ENCODE measurements around the gene MUSTN1. TPM values are rescaled to one million over a fixed set of nuclear protein-coding genes. Genes with fewer than 3 reads are reported as not detected.

MUSTN1 gene
- total RNA-seq, 2 donors from 2014 or later = 3.2 to 4.2 TPM

GRCh38 chr3:52835766-52836470, 1.1 kb upstream of the MUSTN1 start:
- H3K4me1 ChIP-seq (ENCODE audit: control insufficient read depth, insufficient read depth, low read length) = peaks cover 10% of the 10 kb centered on the region
- H3K4me3 ChIP-seq (ENCODE audit: low read length) = no peak overlapping the region
- H3K36me3 Mint-ChIP-seq (ENCODE audit: low read depth) = peaks cover 4% of the 10 kb centered on the region
- no peak overlapping the region for H3K4me3 Mint-ChIP-seq
- no peak for DNase-seq
- H3K9ac ChIP-seq (ENCODE audit: extremely low read depth, low read length, poor library complexity, severe bottlenecking) = peak overlapping the region; percentile 15
- H3K27me3 ChIP-seq (ENCODE audit: control insufficient read depth, insufficient read depth, low read length, poor library complexity, severe bottlenecking) = no peaks in the 10 kb centered on the region
- TF ChIP-seq CTCF (conservative IDR thresholded peaks at IDR 0.05) = no peak
- no peaks in the 10 kb centered on the region for H3K9me3 ChIP-seq (ENCODE audit: control insufficient read depth, low read length)
- H3K36me3 ChIP-seq (ENCODE audit: control insufficient read depth, insufficient read depth, low read length) = no peaks in the 10 kb centered on the region
- H3K27ac Mint-ChIP-seq = peak overlapping the region; percentile 91
- peaks cover 19% of the 10 kb centered on the region for H3K4me1 Mint-ChIP-seq
- no peaks in the 10 kb centered on the region for H3K27me3 Mint-ChIP-seq (ENCODE audit: insufficient read depth)
- H3K27ac ChIP-seq (ENCODE audit: low read depth, low read length) = peak overlapping the region; percentile 95
- whole genome bisulfite sequencing, 2 experiments (ENCODE audit: insufficient coverage in 1 of 2, insufficient read length in 1 of 2) = 79 to 89% methylated on average over 4 to 6 of the region's 8 CpGs
- no peaks in the 10 kb centered on the region for H3K9me3 Mint-ChIP-seq

GRCh38 chr3:52833202-52833601, 1.6 kb downstream of the MUSTN1 start:
- Mint-ChIP-seq H3K36me3 (ENCODE audit: low read depth) (peaks cover 2% of the 10 kb centered on the region), H3K27me3 (ENCODE audit: insufficient read depth) (no peaks in the 10 kb centered on the region), H3K27ac (no peak overlapping the region), H3K9me3 (no peaks in the 10 kb centered on the region), H3K4me3 (no peak overlapping the region), H3K4me1 (peaks cover 24% of the 10 kb centered on the region)
- TF ChIP-seq CTCF (conservative IDR thresholded peaks at IDR 0.05) = no peak
- WGBS, 2 experiments (ENCODE audit: insufficient coverage in 1 of 2, insufficient read length in 1 of 2) = 93 to 95% methylated on average over 8 to 14 of the region's 14 CpGs
- Histone ChIP-seq H3K9ac (ENCODE audit: extremely low read depth, low read length, poor library complexity, severe bottlenecking) (no peak overlapping the region), H3K36me3 (ENCODE audit: control insufficient read depth, insufficient read depth, low read length) (no peaks in the 10 kb centered on the region), H3K27ac (ENCODE audit: low read depth, low read length) (no peak overlapping the region), H3K27me3 (ENCODE audit: control insufficient read depth, insufficient read depth, low read length, poor library complexity, severe bottlenecking) (no peaks in the 10 kb centered on the region), H3K4me3 (ENCODE audit: low read length) (no peak overlapping the region), H3K9me3 (ENCODE audit: control insufficient read depth, low read length) (no peaks in the 10 kb centered on the region), H3K4me1 (ENCODE audit: control insufficient read depth, insufficient read depth, low read length) (peaks cover 4% of the 10 kb centered on the region)
- no peak for DNase-seq

GRCh38 chr3:52831500-52832301, 3.1 kb downstream of the MUSTN1 start:
- Mint-ChIP-seq H3K4me1 (peaks cover 24% of the 10 kb centered on the region), H3K36me3 (ENCODE audit: low read depth) (peaks cover 2% of the 10 kb centered on the region), H3K4me3 (no peak overlapping the region), H3K27ac (peak overlapping the region; percentile 58), H3K27me3 (ENCODE audit: insufficient read depth) (no peaks in the 10 kb centered on the region), H3K9me3 (no peaks in the 10 kb centered on the region)
- no peak for DNase-seq
- H3K27me3 ChIP-seq (ENCODE audit: control insufficient read depth, insufficient read depth, low read length, poor library complexity, severe bottlenecking) = no peaks in the 10 kb centered on the region
- 89 to 93% methylated on average over 16 to 21 of the region's 21 CpGs for WGBS, 2 experiments (ENCODE audit: insufficient coverage in 1 of 2, insufficient read length in 1 of 2)
- H3K36me3 ChIP-seq (ENCODE audit: control insufficient read depth, insufficient read depth, low read length) = no peaks in the 10 kb centered on the region
- TF ChIP-seq CTCF (conservative IDR thresholded peaks at IDR 0.05) = no peak
- peaks cover 4% of the 10 kb centered on the region for H3K4me1 ChIP-seq (ENCODE audit: control insufficient read depth, insufficient read depth, low read length)
- no peak overlapping the region for H3K4me3 ChIP-seq (ENCODE audit: low read length)
- peak overlapping the region; percentile 4 for H3K27ac ChIP-seq (ENCODE audit: low read depth, low read length)
- no peak overlapping the region for H3K9ac ChIP-seq (ENCODE audit: extremely low read depth, low read length, poor library complexity, severe bottlenecking)
- H3K9me3 ChIP-seq (ENCODE audit: control insufficient read depth, low read length) = no peaks in the 10 kb centered on the region
